Neural cell (in vitro differentiated cells): ENCODE measurements around the gene ERBB4. TPM values are rescaled to one million over a fixed set of nuclear protein-coding genes. Genes with fewer than 3 reads are reported as not detected.

Experiments used
- H2AFZ ChIP-seq: fragments of 200-600, 300-800 bp; sonication (generic), shearing (Covaris generic); 2 replicates; pipeline ENCODE4 v1.6.0; 2014; ENCODE audit warnings: low read depth, mild to moderate bottlenecking, antibody characterized with exemption, low read length, moderate library complexity
- H3F3A ChIP-seq: fragments of 200-600 bp; shearing (Covaris generic); 2 replicates; pipeline ENCODE4 v1.6.1; 2016; ENCODE audit warnings: mild to moderate bottlenecking, moderate library complexity, mixed read lengths, antibody characterized with exemption, low read length; ENCODE audit not compliant: insufficient read depth, poor library complexity, severe bottlenecking
- H3K27ac ChIP-seq: fragments of 200-600, 300-800 bp; sonication (generic), shearing (Covaris generic); 2 replicates; pipeline ENCODE4 v1.5.1; 2014; ENCODE audit warnings: mild to moderate bottlenecking, low read length, moderate library complexity
- H3K27me3 ChIP-seq: fragments of 300-800, 200-600 bp; sonication (generic), shearing (Covaris generic); 2 replicates; pipeline ENCODE4 v1.6.0; 2014; ENCODE audit warnings: mild to moderate bottlenecking, low read depth, low read length, moderate library complexity; ENCODE audit not compliant: insufficient read depth
- H3K36me3 ChIP-seq: fragments of 300-800, 200-600 bp; sonication (generic), shearing (Covaris generic); 2 replicates; pipeline ENCODE4 v1.5.1; 2014; ENCODE audit warnings: mild to moderate bottlenecking, antibody characterized with exemption, low read length, moderate library complexity; ENCODE audit not compliant: insufficient read depth
- H3K4me2 ChIP-seq: fragments of 300-800, 200-600 bp; sonication (generic), shearing (Covaris generic); 2 replicates; pipeline ENCODE4 v1.6.0; 2014; ENCODE audit warnings: mild to moderate bottlenecking, low read length
- H3K4me3 ChIP-seq: fragments of 300-800, 200-600 bp; sonication (generic), shearing (Covaris generic); 2 replicates; pipeline ENCODE4 v1.5.1; 2014; ENCODE audit warnings: mild to moderate bottlenecking, low read length, moderate library complexity
- H3K79me2 ChIP-seq: fragments of 200-600 bp; shearing (Covaris generic); replicated peaks from 2 replicates; pipeline ENCODE4 v1.6.0; 2014; ENCODE audit warnings: mild to moderate bottlenecking, low read length, moderate library complexity; ENCODE audit not compliant: insufficient read depth
- H3K9ac ChIP-seq: fragments of 300-800, 200-600 bp; sonication (generic), shearing (Covaris generic); 2 replicates; pipeline ENCODE4 v1.6.1; 2016; ENCODE audit warnings: mild to moderate bottlenecking, low read length, mixed read lengths
- H3K9me2 ChIP-seq: fragments of 200-600 bp; shearing (Covaris generic); 2 replicates; pipeline ENCODE4 v1.6.1; 2016; ENCODE audit warnings: mild to moderate bottlenecking, low read length, mixed read lengths; ENCODE audit not compliant: insufficient read depth
- H3K9me3 ChIP-seq: fragments of 200-600, 300-800 bp; sonication (generic), shearing (Covaris generic); 2 replicates; pipeline ENCODE4 v1.6.1; 2016; ENCODE audit warnings: mild to moderate bottlenecking, mixed run types, low read length, moderate library complexity, mixed read lengths
- H4K20me1 ChIP-seq: fragments of 200-600 bp; shearing (Covaris generic); 2 replicates; pipeline ENCODE4 v1.6.1; 2016; ENCODE audit warnings: mild to moderate bottlenecking, mixed run types; ENCODE audit not compliant: insufficient read depth
- CTCF ChIP-seq: fragments of 450-650 bp; IDR thresholded peaks from 2 replicates; pipeline ENCODE4 v1.5.1; 2014; ENCODE audit warnings: antibody characterized with exemption, mild to moderate bottlenecking, moderate library complexity; ENCODE audit not compliant: poor library complexity, severe bottlenecking
- EP300 ChIP-seq: fragments of 450-650 bp; conservative IDR thresholded peaks from 2 replicates; pipeline ENCODE4 v1.6.1; 2014; ENCODE audit warnings: antibody characterized with exemption, mild to moderate bottlenecking, moderate library complexity; ENCODE audit not compliant: poor library complexity, severe bottlenecking
- EZH2 ChIP-seq: fragments of 200-600, 300-800 bp; shearing (Covaris generic), sonication (generic); IDR thresholded peaks from 2 replicates; pipeline ENCODE4 v1.6.1; 2014; ENCODE audit warnings: antibody characterized with exemption, low read length, borderline replicate concordance, mild to moderate bottlenecking; ENCODE audit not compliant: insufficient read depth, poor library complexity, severe bottlenecking
- MXI1 ChIP-seq: fragments of 450-650 bp; conservative IDR thresholded peaks from 2 replicates; pipeline ENCODE4 v1.6.1; 2014; ENCODE audit warnings: antibody characterized with exemption, mild to moderate bottlenecking; ENCODE audit not compliant: poor library complexity, severe bottlenecking
- POLR2AphosphoS5 ChIP-seq: IDR thresholded peaks from 2 replicates; pipeline ENCODE4 v1.6.1; 2012
- RAD21 ChIP-seq: fragments of 450-650 bp; conservative IDR thresholded peaks from 2 replicates; pipeline ENCODE4 v1.6.1; 2014; ENCODE audit warnings: antibody characterized with exemption, mild to moderate bottlenecking, moderate library complexity
- REST ChIP-seq: IDR thresholded peaks from 2 replicates; pipeline ENCODE4 v1.6.1; 2012; ENCODE audit warnings: borderline replicate concordance
- SMC3 ChIP-seq: fragments of 450-650 bp; conservative IDR thresholded peaks from 2 replicates; pipeline ENCODE4 v1.6.1; 2014; ENCODE audit warnings: antibody characterized with exemption, mild to moderate bottlenecking, moderate library complexity; ENCODE audit not compliant: poor library complexity
- TAF1 ChIP-seq: IDR thresholded peaks from 2 replicates; pipeline ENCODE4 v1.6.1; 2012; ENCODE audit warnings: low read depth
- polyA plus RNA-seq: library from polyadenylated mRNA; depleted of rRNA; stranded (reverse); fragments of >200 nt; gene quantifications from 2 replicates; pipeline ENCODE4 v1.2.3, GENCODE V29; 2014

ERBB4 gene
- polyA plus RNA-seq, 1 donor from 2014 or later = 0.69 TPM

- Histone ChIP-seq H2AFZ (no peak overlapping the region), H3K4me3 (no peak overlapping the region), H3K79me2 (no peaks in the 10 kb centered on the region), H3K36me3 (no peaks in the 10 kb centered on the region), H4K20me1 (no peaks in the 10 kb centered on the region), H3K27me3 (no peaks in the 10 kb centered on the region), H3K9me3 (no peaks in the 10 kb centered on the region), H3K4me2 (no peak overlapping the region), H3K9ac (no peak overlapping the region), H3F3A (no peaks in the 10 kb centered on the region), H3K9me2 (no peaks in the 10 kb centered on the region), H3K27ac (no peak overlapping the region)
- TF ChIP-seq TAF1 = no peak
These were observed 396.0 kb downstream of the ERBB4 start for GRCh38 chr2:212142631-212143030.

- Histone ChIP-seq H3K9ac (no peak overlapping the region), H3K9me2 (no peaks in the 10 kb centered on the region), H2AFZ (no peak overlapping the region), H3K27me3 (no peaks in the 10 kb centered on the region), H3K4me3 (no peak overlapping the region), H3F3A (no peaks in the 10 kb centered on the region), H3K27ac (no peak overlapping the region), H4K20me1 (no peaks in the 10 kb centered on the region), H3K4me2 (no peak overlapping the region), H3K9me3 (no peaks in the 10 kb centered on the region), H3K79me2 (no peaks in the 10 kb centered on the region), H3K36me3 (no peaks in the 10 kb centered on the region)
- TF ChIP-seq CTCF = no peak
- no peak for TF ChIP-seq POLR2AphosphoS5
- TF ChIP-seq TAF1 = no peak
- TF ChIP-seq EZH2 = no peak
- no peak for TF ChIP-seq RAD21
- no peak for TF ChIP-seq SMC3
- TF ChIP-seq EP300 = no peak
- no peak for TF ChIP-seq MXI1
- no peak for TF ChIP-seq REST
These were observed 397.1 kb downstream of the ERBB4 start for GRCh38 chr2:212141499-212141898.

GRCh38 chr2:212136216-212136795 is 402.3 kb downstream of the ERBB4 start:
- H3K4me2 ChIP-seq = no peak overlapping the region
- no peaks in the 10 kb centered on the region for H3K79me2 ChIP-seq
- TF ChIP-seq SMC3 = no peak
- no peak overlapping the region for H3K27ac ChIP-seq
- no peak overlapping the region for H3K4me3 ChIP-seq
- H3K9me3 ChIP-seq = no peaks in the 10 kb centered on the region
- no peak overlapping the region for H3K9ac ChIP-seq
- no peaks in the 10 kb centered on the region for H3K9me2 ChIP-seq
- no peaks in the 10 kb centered on the region for H3K36me3 ChIP-seq
- no peaks in the 10 kb centered on the region for H4K20me1 ChIP-seq
- H2AFZ ChIP-seq = no peak overlapping the region
- H3K27me3 ChIP-seq = no peaks in the 10 kb centered on the region
- no peaks in the 10 kb centered on the region for H3F3A ChIP-seq
